Adipose tissue (tissue), 3 donors: ENCODE results near the gene ZSWIM8. TPM values are rescaled to one million over a fixed set of nuclear protein-coding genes. Genes with fewer than 3 reads are reported as not detected.

ENCODE experiments used
- H3K27ac ChIP-seq: one replicate; pipeline ENCODE4 v1.5.1; 2013; ENCODE audit warnings: low read depth, low read length
- WGBS, 3 donors: extraction: QIAGEN DNeasy Blood & Tissue Kit; methylation state at CpG; one replicate each; pipeline ENCODE4 v1.1.7; 2013; 5-methylcytosine and 5-hydroxymethylcytosine counted together
- polyA plus RNA-seq, 3 donors: library from polyadenylated mRNA; stranded (reverse); fragments of 200-250 nt; gene quantifications; one replicate each; pipeline ENCODE4 v1.2.3, GENCODE V29; 2013
- donor health status: healthy with polysubstance abuse.
- donor health status: Bipolar disorder and iron deficiency.
- donor health status: healthy.

The ZSWIM8 gene
- polyA plus RNA-seq, 3 donors, result 47.1 to 86.5 (median 65.1) TPM

- WGBS, 3 donors, result 52 to 61% (median 60%) methylated on average over 15 of the region's 15 CpGs
- H3K27ac ChIP-seq, result no peak overlapping the region
These were observed 65.6 kb downstream of the ZSWIM8 start for GRCh38 chr10:73850863-73851461.

Other genes starting within 250 kb of the ZSWIM8 start
- gene USP54, start 194.3 kb upstream of the ZSWIM8 start, polyA plus RNA-seq, result 10 to 100 TPM in 1 of 3 donors, 1 to 10 TPM in 2; 5.7 to 20.2 (median 7.6) TPM
- under 1 TPM; 0.34 to 0.49 (median 0.45) TPM for gene MYOZ1, start 144.1 kb upstream of the ZSWIM8 start, polyA plus RNA-seq
- gene SYNPO2L, start 129.6 kb upstream of the ZSWIM8 start, polyA plus RNA-seq, result under 1 TPM; 0.01 to 0.11 (median 0.07) TPM
- 1 to 10 TPM; 2.2 to 4.3 (median 3.3) TPM for gene AGAP5, start 87.5 kb upstream of the ZSWIM8 start, polyA plus RNA-seq
- 10 to 100 TPM; 22.1 to 34.1 (median 32.9) TPM for gene SEC24C, start 41.2 kb upstream of the ZSWIM8 start, polyA plus RNA-seq
- gene CHCHD1, start 3.6 kb upstream of the ZSWIM8 start, polyA plus RNA-seq, result 10 to 100 TPM; 24.0 to 53.3 (median 47.1) TPM
- 10 to 100 TPM in 1 of 3 donors, 1 to 10 TPM in 2; 7.8 to 22.6 (median 8.3) TPM for gene NDST2, start 26.0 kb downstream of the ZSWIM8 start, polyA plus RNA-seq
- 10 to 100 TPM in 2 of 3 donors, 1 to 10 TPM in 1; 6.2 to 13.5 (median 12.8) TPM for gene CAMK2G, start 88.9 kb downstream of the ZSWIM8 start, polyA plus RNA-seq
- gene PLAU, start 125.5 kb downstream of the ZSWIM8 start, polyA plus RNA-seq, result 100 to 1,000 TPM in 1 of 3 donors, 10 to 100 TPM in 1, 1 to 10 TPM in 1; 3.6 to 175 (median 29.8) TPM
- 10 to 100 TPM; 12.9 to 64.5 (median 20.1) TPM for gene VCL, start 212.5 kb downstream of the ZSWIM8 start, polyA plus RNA-seq